SU-DHL-6 (cell line): ENCODE measurements around the gene LIPA.

Experiments used
- H2AFZ ChIP-seq: fragments of 200-600 bp; sonication (generic); 2 replicates; pipeline ENCODE4 v1.6.1; 2014; ENCODE audit warnings: low read depth, mild to moderate bottlenecking, moderate library complexity, mixed read lengths, antibody characterized with exemption, low read length; ENCODE audit not compliant: severe bottlenecking
- H3F3A ChIP-seq: fragments of 200-600 bp; shearing (Covaris generic); 2 replicates; pipeline ENCODE4 v1.6.0; 2016; ENCODE audit warnings: antibody characterized with exemption, mild to moderate bottlenecking; ENCODE audit not compliant: insufficient read depth
- H3K27ac ChIP-seq: fragments of 200-600 bp; sonication (generic); 2 replicates; pipeline ENCODE4 v1.5.1; 2016; ENCODE audit warnings: low read depth, mild to moderate bottlenecking, low read length, moderate library complexity, mixed read lengths
- H3K27me3 ChIP-seq: fragments of 200-600 bp; sonication (generic), shearing (Covaris generic); 2 replicates; pipeline ENCODE4 v1.6.0; 2014; ENCODE audit warnings: mild to moderate bottlenecking, low read length
- H3K36me3 ChIP-seq: fragments of 200-600 bp; sonication (generic); 2 replicates; pipeline ENCODE4 v1.6.1; 2014; ENCODE audit warnings: mild to moderate bottlenecking, low read length, mixed read lengths
- H3K4me2 ChIP-seq: fragments of 300-600, 200-600 bp; shearing (Covaris generic), sonication (generic); 2 replicates; pipeline ENCODE4 v1.6.0; 2014; ENCODE audit warnings: low read length, low read depth, mild to moderate bottlenecking; ENCODE audit not compliant: poor library complexity, severe bottlenecking
- H3K4me3 ChIP-seq: fragments of 200-600 bp; sonication (generic); 2 replicates; pipeline ENCODE4 v1.5.1; 2014; ENCODE audit warnings: antibody characterized with exemption, low read length, mild to moderate bottlenecking, mixed read lengths; ENCODE audit not compliant: insufficient read depth, poor library complexity, severe bottlenecking
- H3K79me2 ChIP-seq: fragments of 200-600 bp; sonication (generic); 2 replicates; pipeline ENCODE4 v1.6.1; 2014; ENCODE audit warnings: mild to moderate bottlenecking, low read length, moderate library complexity; ENCODE audit not compliant: insufficient read depth
- H3K9ac ChIP-seq: fragments of 200-600 bp; sonication (generic); 2 replicates; pipeline ENCODE4 v1.7.0; 2014; ENCODE audit warnings: mild to moderate bottlenecking, low read length
- H3K9me2 ChIP-seq: fragments of 200-600 bp; sonication (generic); replicated peaks from 2 replicates; pipeline ENCODE4 v1.6.1; 2014; ENCODE audit warnings: low read length; ENCODE audit not compliant: insufficient read depth
- H3K9me3 ChIP-seq: fragments of 200-600 bp; sonication (generic); 2 replicates; pipeline ENCODE4 v1.6.1; 2014; ENCODE audit warnings: low read length, mixed read lengths; ENCODE audit not compliant: insufficient read depth
- H4K20me1 ChIP-seq: fragments of 200-600 bp; sonication (generic); 2 replicates; pipeline ENCODE4 v1.6.1; 2014; ENCODE audit warnings: low read depth, mild to moderate bottlenecking, antibody characterized with exemption, low read length, moderate library complexity, mixed read lengths
- EZH2phosphoT487 ChIP-seq: fragments of 200-600 bp; sonication (generic), shearing (Covaris generic); conservative IDR thresholded peaks from 2 replicates; pipeline ENCODE4 v1.6.1; 2018; ENCODE audit warnings: mild to moderate bottlenecking, antibody characterized with exemption, low read length, moderate library complexity, mixed read lengths
- TF ChIP-seq, protein P1 (sequence below): fragments of 200-600 bp; sonication (generic); IDR thresholded peaks from one replicate; pipeline ENCODE4 v1.5.1; 2017; ENCODE audit warnings: antibody characterized with exemption, mild to moderate bottlenecking, low read length, moderate library complexity; ENCODE audit not compliant: insufficient read depth, poor library complexity, severe bottlenecking

Gene LIPA

DNA sequence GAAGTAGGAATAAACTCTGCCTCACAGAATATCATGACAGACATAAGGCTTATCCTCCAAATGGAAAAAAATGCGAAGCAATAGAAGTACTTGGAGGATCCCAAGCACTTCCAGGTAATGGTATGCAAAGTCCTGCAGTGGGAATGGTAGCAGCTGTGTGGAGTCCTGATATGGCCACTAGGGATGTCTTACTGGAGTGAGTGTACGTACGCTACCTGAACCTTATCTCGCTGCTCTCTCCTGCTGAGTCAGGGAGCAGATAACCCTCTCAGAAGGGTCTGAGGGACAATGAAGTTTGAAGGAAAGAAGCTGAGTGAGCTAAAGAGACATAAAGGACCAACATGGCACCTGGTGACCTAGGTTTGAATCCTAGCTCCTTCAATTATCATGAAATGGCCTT, 86.7 kb downstream of the LIPA start:
- Histone ChIP-seq H3K4me2 (no peak overlapping the region), H4K20me1 (no peaks in the 10 kb centered on the region), H3K27me3 (no peaks in the 10 kb centered on the region), H3K79me2 (no peaks in the 10 kb centered on the region), H3K4me3 (no peak overlapping the region), H3K36me3 (no peaks in the 10 kb centered on the region), H3K9me3 (no peaks in the 10 kb centered on the region), H3K9ac (no peak overlapping the region), H3F3A (no peaks in the 10 kb centered on the region), H3K27ac (no peak overlapping the region), H2AFZ (no peak overlapping the region), H3K9me2 (no peaks in the 10 kb centered on the region)
- TF ChIP-seq EZH2phosphoT487, result no peak
- TF ChIP-seq, protein P1, sequence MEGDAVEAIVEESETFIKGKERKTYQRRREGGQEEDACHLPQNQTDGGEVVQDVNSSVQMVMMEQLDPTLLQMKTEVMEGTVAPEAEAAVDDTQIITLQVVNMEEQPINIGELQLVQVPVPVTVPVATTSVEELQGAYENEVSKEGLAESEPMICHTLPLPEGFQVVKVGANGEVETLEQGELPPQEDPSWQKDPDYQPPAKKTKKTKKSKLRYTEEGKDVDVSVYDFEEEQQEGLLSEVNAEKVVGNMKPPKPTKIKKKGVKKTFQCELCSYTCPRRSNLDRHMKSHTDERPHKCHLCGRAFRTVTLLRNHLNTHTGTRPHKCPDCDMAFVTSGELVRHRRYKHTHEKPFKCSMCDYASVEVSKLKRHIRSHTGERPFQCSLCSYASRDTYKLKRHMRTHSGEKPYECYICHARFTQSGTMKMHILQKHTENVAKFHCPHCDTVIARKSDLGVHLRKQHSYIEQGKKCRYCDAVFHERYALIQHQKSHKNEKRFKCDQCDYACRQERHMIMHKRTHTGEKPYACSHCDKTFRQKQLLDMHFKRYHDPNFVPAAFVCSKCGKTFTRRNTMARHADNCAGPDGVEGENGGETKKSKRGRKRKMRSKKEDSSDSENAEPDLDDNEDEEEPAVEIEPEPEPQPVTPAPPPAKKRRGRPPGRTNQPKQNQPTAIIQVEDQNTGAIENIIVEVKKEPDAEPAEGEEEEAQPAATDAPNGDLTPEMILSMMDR, result no peak

DNA sequence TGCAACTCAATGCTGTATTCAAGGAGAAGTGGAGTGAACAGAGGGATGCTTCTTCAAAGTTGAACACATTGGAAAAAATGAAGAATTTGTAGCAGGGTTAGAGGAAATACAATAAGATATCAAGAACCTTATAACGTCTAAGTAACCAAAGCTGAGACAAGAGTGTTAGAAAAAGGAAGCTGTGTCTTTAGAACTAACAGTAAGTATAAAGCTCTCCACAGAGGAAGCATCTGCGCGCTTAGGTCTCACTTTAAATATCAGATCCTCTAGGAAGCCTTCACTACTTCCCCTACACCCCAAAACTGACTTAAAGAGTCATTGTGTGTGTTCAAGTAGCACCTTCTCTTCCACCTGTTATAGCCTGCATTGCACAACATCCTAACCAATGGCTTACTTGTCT, 87.5 kb downstream of the LIPA start:
- H3K27me3 ChIP-seq, result no peaks in the 10 kb centered on the region
- no peaks in the 10 kb centered on the region for H3K36me3 ChIP-seq
- no peak overlapping the region for H3K4me3 ChIP-seq
- no peaks in the 10 kb centered on the region for H3K9me2 ChIP-seq
- no peaks in the 10 kb centered on the region for H3F3A ChIP-seq
- no peak overlapping the region for H2AFZ ChIP-seq
- no peaks in the 10 kb centered on the region for H3K9me3 ChIP-seq
- no peak overlapping the region for H3K4me2 ChIP-seq
- H3K79me2 ChIP-seq, result no peaks in the 10 kb centered on the region
- H3K9ac ChIP-seq, result no peak overlapping the region
- H3K27ac ChIP-seq, result no peak overlapping the region
- H4K20me1 ChIP-seq, result no peaks in the 10 kb centered on the region
- TF ChIP-seq, protein P1, result no peak
- TF ChIP-seq EZH2phosphoT487, result no peak
